Activated naive CD8-positive, alpha-beta T cell treated with anti-CD3 and anti-CD28 coated beads, Interleukin-2, amount 50 U/mL, for 24 hours (primary cell): ENCODE results near the gene NUDT6.
"Not testable (repeated sequence)": the region's sequence is repeated elsewhere in the genome, so short reads cannot be mapped to it uniquely, and the experiment has no call there.

Experiments used
- ATAC-seq: fragments of 150-1000 bp; cut with Tn5 transposase; one replicate; pipeline ENCODE4 v1.10.0; 2021
- DNase-seq: peaks from one replicate; pipeline ENCODE4 v3.0.0; 2021
- H3K27ac Mint-ChIP-seq: one replicate; pipeline ENCODE4 v1.8.0; 2021; ENCODE audit warnings: mild to moderate bottlenecking, mixed read lengths
- H3K27me3 Mint-ChIP-seq: one replicate; pipeline ENCODE4 v1.8.0; 2021; ENCODE audit warnings: mixed read lengths
- H3K36me3 Mint-ChIP-seq: one replicate; pipeline ENCODE4 v1.8.0; 2021; ENCODE audit warnings: low read depth, mixed read lengths
- H3K4me1 Mint-ChIP-seq: one replicate; pipeline ENCODE4 v1.8.0; 2021; ENCODE audit warnings: mixed read lengths
- H3K4me3 Mint-ChIP-seq: one replicate; pipeline ENCODE4 v1.8.0; 2021; ENCODE audit warnings: mild to moderate bottlenecking, moderate library complexity, mixed read lengths
- H3K9me3 Mint-ChIP-seq: one replicate; pipeline ENCODE4 v1.8.0; 2021; ENCODE audit warnings: mixed read lengths

NUDT6 gene

DNA sequence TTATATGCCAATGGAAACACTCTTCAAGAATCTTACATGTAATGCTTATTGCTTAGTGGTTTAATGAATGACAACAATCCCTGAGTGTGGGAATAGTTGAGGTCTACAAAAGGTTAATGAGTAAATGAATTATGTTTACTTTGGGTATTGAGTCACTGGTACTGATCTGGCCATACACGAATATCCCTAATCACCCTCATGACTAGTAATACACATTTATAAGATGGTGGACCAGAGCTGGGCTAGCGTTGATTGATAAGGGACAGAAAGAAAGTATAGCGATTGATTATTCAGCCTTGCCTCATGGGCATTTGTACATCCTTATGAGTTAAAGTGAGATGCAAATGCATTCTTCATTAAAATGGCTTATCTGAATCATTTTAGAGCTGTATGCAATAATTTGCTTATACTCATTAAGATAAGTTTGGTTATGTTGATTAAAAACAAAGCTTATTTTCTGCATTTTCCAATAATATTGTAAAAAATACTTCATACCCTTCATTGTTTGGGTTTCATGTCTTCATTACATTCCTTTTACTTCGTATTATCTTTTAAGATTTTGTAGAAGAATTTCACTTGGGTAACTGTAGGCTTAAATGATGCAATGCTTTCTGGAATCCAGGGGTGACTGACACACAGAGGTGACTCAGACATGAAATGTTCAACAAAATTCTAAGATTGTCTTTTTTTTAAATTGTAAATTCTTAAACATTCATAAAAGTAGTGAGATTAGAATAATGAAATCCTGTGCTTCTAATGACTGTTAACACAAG, 48.4 kb downstream of the NUDT6 start:
- H3K4me1 Mint-ChIP-seq: no peaks in the 10 kb centered on the region
- H3K4me3 Mint-ChIP-seq: no peak overlapping the region
- H3K36me3 Mint-ChIP-seq: no peaks in the 10 kb centered on the region
- H3K27me3 Mint-ChIP-seq: peaks cover 38% of the 10 kb centered on the region
- no peak for ATAC-seq
- no peak for DNase-seq
- no peak overlapping the region for H3K27ac Mint-ChIP-seq
- no peaks in the 10 kb centered on the region for H3K9me3 Mint-ChIP-seq

DNA sequence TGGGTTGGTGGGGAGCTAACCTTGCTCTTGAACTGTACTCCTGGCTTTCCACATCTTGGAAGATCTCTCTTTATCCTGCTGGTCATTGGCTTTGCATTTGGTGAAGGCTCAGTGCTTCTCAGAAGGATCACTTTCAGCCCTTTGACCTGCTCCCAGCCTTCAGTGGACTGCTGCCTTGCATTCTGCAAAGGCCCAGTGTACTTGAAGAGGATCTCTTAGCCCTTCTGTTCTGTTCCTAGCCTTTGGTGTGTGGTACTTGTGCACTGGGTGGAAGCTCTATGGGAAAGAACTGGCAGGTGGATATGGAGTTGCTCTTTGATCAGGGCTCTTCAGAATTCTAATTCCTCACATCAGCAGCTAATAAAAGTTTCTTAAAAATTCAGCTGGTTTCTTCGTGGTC, 49.3 kb downstream of the NUDT6 start:
- no peaks in the 10 kb centered on the region for H3K4me1 Mint-ChIP-seq

DNA sequence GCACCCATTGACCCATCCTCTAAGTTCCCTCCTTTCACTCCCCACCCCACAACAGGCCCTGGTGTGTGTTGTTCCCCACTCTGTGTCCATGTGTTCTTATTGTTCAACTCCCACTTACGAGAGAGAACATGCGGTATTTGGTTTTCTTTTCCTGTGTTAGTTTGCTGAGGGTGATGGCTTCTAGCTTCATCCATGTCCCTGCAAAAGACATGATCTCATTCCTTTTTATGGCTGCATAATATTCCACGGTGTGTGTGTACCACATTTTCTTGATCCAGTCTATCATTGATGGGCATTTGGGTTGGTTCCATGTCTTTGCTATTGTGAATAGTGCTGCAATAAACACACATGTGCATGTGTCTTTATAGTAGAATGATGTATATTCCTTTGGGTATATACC, 54.2 kb downstream of the NUDT6 start:
- H3K27ac Mint-ChIP-seq, ATAC-seq, H3K9me3 Mint-ChIP-seq, H3K36me3 Mint-ChIP-seq, DNase-seq, H3K4me1 Mint-ChIP-seq, H3K4me3 Mint-ChIP-seq: not testable (repeated sequence)
- H3K27me3 Mint-ChIP-seq: peaks cover 34% of the 10 kb centered on the region

More for the DNA sequence above, 49.3 kb downstream of the NUDT6 start:
- no peaks in the 10 kb centered on the region for H3K9me3 Mint-ChIP-seq
- ATAC-seq (no peak), DNase-seq (no peak)
- peaks cover 37% of the 10 kb centered on the region for H3K27me3 Mint-ChIP-seq
- H3K36me3 Mint-ChIP-seq: no peaks in the 10 kb centered on the region
- no peak overlapping the region for H3K27ac Mint-ChIP-seq
- H3K4me3 Mint-ChIP-seq: no peak overlapping the region

DNA sequence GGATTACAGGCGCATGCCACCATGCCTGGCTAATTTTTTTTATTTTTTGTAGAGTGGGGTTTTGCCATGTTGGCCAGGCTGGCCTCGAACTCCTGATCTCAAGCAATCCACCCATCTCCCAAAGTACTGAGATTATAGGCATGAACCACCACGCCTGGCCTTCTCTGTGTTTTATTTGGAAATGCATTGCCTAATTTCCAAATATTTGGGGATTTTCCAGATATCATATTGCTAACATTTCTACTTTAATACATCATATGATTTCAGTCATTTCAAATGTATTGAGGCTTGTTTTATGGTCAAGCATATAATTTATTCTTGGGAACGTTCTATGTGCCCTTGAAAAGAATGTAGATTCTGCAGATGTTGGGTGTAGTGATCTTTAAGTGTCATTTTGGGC, 57.0 kb downstream of the NUDT6 start:
- DNase-seq (no peak), ATAC-seq (no peak)
- Mint-ChIP-seq H3K9me3 (no peaks in the 10 kb centered on the region), H3K4me3 (no peak overlapping the region), H3K27me3 (peaks cover 24% of the 10 kb centered on the region), H3K4me1 (no peaks in the 10 kb centered on the region), H3K27ac (no peak overlapping the region), H3K36me3 (no peaks in the 10 kb centered on the region)

DNA sequence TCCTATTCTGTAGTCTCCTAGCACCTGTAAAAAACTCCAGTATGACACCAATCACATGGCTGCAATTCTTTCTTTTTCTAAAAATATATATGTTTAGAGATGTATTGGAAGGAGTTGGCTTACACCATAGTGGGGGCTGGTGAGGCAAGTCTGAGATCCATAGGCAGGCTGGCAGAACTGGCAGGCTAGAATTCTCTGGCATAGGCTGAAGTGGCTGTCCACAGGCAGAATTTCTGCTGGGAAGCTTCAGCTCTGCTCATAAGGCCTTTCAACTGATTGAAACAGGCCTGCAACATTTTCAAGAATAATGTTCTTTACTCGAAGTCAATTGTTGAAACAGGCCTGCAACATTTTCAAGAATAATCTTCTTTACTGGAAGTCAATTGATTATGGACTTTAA, 58.8 kb downstream of the NUDT6 start:
- Mint-ChIP-seq H3K9me3 (no peaks in the 10 kb centered on the region), H3K27me3 (peaks cover 17% of the 10 kb centered on the region), H3K4me3 (no peak overlapping the region), H3K4me1 (no peaks in the 10 kb centered on the region), H3K27ac (no peak overlapping the region), H3K36me3 (no peaks in the 10 kb centered on the region)
- ATAC-seq (no peak), DNase-seq (no peak)

DNA sequence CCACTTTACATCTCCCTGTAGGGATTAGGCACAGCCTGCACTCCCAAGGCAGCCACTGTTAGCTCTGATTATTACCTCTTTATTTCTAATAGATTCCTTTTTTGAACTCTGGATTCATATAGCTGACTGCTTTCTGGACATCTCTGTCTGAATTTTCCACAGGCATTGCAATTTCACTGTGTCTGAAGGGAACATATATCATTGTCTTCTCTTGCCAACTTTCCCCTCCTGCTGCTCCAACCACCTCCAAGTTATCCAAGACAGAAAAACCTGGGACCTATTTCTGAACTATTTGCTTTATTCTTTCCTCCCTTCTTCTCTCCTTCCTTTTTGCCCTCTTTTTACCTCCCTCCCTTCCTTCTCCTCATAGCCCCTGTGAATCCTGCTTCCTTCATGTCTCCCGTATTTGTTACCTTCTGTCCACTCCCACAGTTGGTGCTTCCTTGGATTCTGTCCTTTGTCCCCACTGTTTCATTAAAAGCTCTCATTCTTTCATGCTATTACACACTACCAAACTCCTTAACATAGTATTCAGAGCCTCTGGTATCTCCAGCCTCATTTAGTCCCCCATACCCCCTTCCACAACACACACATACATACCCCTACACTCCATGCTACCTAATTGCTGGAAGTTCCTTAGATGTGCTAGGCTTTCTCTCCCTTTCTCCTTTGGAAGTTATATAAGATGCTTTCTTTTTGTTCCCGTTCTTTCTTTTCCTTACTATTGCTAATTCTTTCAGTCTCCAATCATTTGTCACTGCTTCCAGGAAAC, 61.0 kb downstream of the NUDT6 start:
- Mint-ChIP-seq H3K36me3 (no peaks in the 10 kb centered on the region), H3K4me3 (no peak overlapping the region), H3K4me1 (no peaks in the 10 kb centered on the region), H3K27ac (no peak overlapping the region), H3K9me3 (no peaks in the 10 kb centered on the region), H3K27me3 (peaks cover 25% of the 10 kb centered on the region)
- DNase-seq (no peak), ATAC-seq (no peak)

DNA sequence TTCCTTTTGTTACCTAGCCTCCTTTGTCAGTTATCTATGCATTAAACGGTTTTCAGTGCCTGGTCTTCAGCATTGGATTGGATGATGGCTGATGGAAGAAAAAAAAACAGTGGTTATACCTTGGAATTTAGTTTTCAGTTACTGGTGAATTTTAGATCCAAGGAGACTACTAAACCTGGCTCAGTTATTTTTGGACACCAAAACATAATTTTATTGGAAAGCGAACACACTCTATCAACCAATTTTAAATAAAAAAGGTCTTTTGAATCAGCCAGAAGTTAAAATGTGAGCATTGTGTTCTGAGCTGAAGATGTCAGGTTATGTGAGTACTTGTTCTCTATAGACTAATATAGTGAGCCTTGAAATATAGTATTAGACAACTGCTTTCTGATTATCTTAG, 63.7 kb downstream of the NUDT6 start:
- Mint-ChIP-seq H3K36me3 (no peaks in the 10 kb centered on the region), H3K4me3 (no peak overlapping the region), H3K4me1 (no peaks in the 10 kb centered on the region), H3K27ac (no peak overlapping the region), H3K9me3 (no peaks in the 10 kb centered on the region), H3K27me3 (peaks cover 22% of the 10 kb centered on the region)
- DNase-seq (no peak), ATAC-seq (no peak)

DNA sequence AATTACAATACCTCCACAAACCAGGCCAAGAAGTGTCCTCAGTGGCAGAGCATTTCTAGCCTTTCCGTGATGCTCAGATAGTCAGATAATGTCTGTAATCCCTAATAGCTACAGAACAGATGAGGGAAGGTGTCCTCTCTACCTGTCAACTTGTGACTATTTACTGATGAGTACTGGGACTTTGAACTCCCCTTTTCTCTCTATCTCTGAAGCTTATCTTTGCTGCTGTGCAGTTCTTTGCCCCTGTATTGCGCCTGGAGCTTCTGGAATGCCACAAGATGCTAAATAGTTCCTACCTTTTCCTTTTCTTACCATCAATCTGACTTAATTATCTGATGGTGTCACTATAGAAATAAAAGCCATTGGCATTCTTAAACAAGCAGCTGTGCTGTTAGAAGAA, 65.2 kb downstream of the NUDT6 start:
- Mint-ChIP-seq H3K9me3 (no peaks in the 10 kb centered on the region), H3K4me3 (no peak overlapping the region), H3K4me1 (no peaks in the 10 kb centered on the region), H3K36me3 (no peaks in the 10 kb centered on the region), H3K27ac (no peak overlapping the region), H3K27me3 (peaks cover 17% of the 10 kb centered on the region)
- no peak for ATAC-seq
- no peak for DNase-seq

DNA sequence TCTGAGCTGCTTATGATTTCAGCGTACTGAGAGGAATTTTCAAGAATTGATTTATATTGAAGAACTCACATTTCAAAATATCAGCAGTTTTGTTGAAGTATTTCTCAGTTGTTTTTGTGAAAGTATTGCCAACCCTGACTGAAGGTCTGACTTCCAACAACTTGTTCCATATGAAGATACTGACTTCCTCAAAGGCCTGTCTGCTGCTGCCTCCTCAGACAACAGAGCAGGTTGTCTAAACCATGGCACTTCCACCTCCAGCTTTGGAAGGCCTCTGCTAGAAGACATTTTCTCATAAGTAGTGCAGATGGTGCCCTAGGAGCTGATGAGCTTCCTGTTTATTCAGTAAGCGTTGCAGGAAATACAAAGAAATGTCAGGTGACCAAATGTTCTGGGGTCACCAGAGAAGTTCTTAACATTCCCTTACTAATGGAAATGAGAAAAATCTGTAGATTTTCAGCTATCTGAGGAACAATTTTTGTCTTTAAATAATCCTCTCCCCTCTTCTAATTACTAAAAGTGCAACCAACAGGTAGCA, 67.0 kb downstream of the NUDT6 start:
- ATAC-seq: no peak
- H3K4me1 Mint-ChIP-seq: no peaks in the 10 kb centered on the region
- peaks cover 12% of the 10 kb centered on the region for H3K27me3 Mint-ChIP-seq
- H3K9me3 Mint-ChIP-seq: no peaks in the 10 kb centered on the region
- no peak for DNase-seq
- H3K4me3 Mint-ChIP-seq: no peak overlapping the region
- no peak overlapping the region for H3K27ac Mint-ChIP-seq
- H3K36me3 Mint-ChIP-seq: no peaks in the 10 kb centered on the region

DNA sequence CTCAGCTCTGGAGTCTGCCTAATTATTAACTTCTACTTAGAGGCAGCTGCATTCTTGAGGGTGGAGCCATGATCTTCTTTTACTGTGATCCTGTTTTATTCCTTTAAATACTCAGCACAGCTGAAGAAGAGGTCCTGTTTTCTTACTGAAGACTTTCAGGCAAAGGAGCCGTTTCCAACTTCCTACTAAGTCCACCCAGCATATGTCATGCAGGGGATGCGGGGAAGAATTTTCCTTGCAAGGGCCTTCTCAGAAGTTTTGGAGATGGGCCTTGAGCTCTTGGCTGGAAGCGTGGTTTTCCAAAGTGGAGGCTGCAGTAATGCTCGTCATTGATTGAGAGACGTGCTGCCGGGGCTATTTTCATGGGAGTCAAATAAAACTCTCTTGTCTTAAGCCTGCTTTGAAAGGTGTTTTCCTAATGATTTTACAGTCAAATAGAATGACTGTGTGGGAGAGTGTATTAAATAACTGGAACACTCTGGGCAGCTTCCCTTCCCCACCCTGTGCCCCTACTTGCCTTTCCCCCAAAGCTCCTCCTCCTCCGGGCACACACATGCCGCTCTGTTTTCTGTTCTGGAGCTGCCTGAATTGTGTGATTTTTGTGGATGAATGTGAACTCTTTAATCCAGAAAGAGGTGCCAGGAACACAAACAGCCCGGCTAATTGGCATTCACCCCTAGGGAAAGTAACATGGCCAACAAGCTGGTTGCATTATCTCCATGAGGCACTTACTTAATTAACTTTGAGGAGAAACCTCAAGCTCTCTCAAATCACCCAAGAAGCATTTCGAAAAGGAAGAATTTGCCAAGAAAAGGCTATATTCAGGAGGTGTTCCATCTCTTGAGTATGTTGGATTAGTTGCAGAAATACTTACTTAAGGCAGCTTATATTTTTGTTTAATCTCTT, 67.7 kb downstream of the NUDT6 start:
- no peak overlapping the region for H3K27ac Mint-ChIP-seq
- H3K9me3 Mint-ChIP-seq: no peaks in the 10 kb centered on the region
- H3K36me3 Mint-ChIP-seq: no peaks in the 10 kb centered on the region
- no peaks in the 10 kb centered on the region for H3K4me1 Mint-ChIP-seq
- H3K4me3 Mint-ChIP-seq: no peak overlapping the region
- DNase-seq: no peak
- ATAC-seq: no peak
- H3K27me3 Mint-ChIP-seq: peaks cover 16% of the 10 kb centered on the region

DNA sequence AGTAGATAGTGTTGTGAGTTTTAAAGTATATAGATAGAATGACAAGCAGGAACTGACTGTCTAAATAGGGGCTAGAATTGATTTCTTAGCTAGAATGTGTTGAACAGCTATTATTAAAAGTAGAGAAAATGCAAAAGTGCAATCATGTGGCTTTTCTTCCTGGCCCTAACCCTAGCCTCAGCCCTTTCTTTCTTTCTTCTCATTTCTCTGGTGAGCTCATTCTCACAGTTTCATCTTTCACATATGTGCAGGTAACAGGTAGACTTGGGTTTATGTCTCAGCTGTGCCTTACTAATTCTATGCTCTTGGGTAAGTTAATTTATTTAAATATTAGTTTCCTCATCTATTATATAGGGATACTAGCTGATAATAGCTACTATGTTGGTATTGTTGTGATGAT, 70.8 kb downstream of the NUDT6 start:
- DNase-seq: no peak
- no peak for ATAC-seq
- peaks cover 8% of the 10 kb centered on the region for H3K27me3 Mint-ChIP-seq
- H3K9me3 Mint-ChIP-seq: no peaks in the 10 kb centered on the region
- H3K4me3 Mint-ChIP-seq: no peak overlapping the region
- no peaks in the 10 kb centered on the region for H3K4me1 Mint-ChIP-seq
- H3K27ac Mint-ChIP-seq: no peak overlapping the region
- H3K36me3 Mint-ChIP-seq: no peaks in the 10 kb centered on the region

DNA sequence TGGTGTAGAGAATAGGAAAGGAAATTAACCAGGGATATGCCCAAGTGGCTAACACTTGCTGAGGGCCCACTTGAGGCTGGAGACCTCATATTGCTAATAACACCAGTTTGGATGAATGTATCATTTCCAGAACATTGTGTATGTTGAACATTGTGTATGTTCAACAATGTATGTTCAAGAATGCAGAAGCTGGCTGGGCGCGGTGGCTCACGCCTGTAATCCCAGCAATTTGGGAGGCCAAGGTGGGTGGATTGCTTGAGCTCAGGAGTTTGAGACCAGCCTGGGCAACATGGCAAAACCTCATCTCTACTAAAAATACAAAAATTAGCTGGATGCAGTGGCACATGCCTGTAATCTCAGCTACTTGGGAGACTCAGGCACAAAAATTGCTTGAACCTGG, 72.6 kb downstream of the NUDT6 start:
- not testable (repeated sequence) for H3K4me1 Mint-ChIP-seq, H3K36me3 Mint-ChIP-seq, H3K4me3 Mint-ChIP-seq, H3K9me3 Mint-ChIP-seq, DNase-seq, H3K27me3 Mint-ChIP-seq, ATAC-seq, H3K27ac Mint-ChIP-seq

DNA sequence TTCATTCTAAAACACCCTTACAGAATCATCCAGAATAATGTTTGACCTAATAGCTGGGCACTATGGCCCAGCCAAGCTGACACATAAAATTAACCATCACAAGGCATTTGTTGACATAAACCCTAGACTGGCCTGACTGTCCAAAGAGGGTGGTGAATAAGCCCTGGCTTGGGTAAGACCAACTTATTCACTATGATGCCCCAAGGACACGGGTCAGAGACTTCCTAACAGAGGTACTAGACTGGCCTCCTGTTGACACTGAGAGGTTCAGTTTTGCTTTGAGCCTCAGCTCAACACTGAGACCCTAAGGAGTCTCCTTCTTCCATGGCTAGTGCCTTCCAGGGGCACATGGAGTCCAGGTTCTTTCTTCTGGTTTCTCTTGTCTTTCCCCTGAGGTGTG, 74.5 kb downstream of the NUDT6 start:
- Mint-ChIP-seq H3K4me1 (no peaks in the 10 kb centered on the region), H3K4me3 (no peak overlapping the region), H3K9me3 (no peaks in the 10 kb centered on the region)

DNA sequence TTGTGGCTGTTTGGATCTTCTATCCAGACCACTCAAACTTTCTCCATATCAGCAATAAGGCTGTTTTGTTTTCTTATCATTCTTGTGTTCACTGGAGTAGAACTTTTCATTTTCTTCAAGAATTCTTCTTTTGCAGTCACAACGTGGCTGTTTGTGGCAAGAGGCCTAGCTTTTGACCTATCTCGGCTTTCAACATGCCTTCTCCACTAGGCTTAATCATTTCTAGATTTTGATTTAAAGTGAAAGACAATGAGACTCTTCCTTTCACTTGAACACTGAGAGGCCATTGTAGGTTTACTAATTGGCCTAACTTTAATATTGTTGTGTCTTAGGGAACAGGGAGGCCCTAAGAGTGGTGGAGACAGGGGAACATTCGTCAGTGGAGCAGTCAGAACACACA, 76.6 kb downstream of the NUDT6 start:
- Mint-ChIP-seq H3K4me3 (no peak overlapping the region), H3K4me1 (no peaks in the 10 kb centered on the region), H3K36me3 (no peaks in the 10 kb centered on the region), H3K9me3 (no peaks in the 10 kb centered on the region), H3K27me3 (peaks cover 14% of the 10 kb centered on the region), H3K27ac (no peak overlapping the region)
- ATAC-seq (no peak), DNase-seq (no peak)

More for the DNA sequence above, 74.5 kb downstream of the NUDT6 start:
- Mint-ChIP-seq H3K27me3 (peaks cover 13% of the 10 kb centered on the region), H3K27ac (no peak overlapping the region), H3K36me3 (no peaks in the 10 kb centered on the region)
- DNase-seq (no peak), ATAC-seq (no peak)
